DOHH2 (cell line): Measurements from ENCODE around the gene TCP1.
A peak's percentile ranks its signal among the peaks of the same experiment; 100 is the strongest.

Source experiments
- H3F3A ChIP-seq: fragments of 200-600 bp; sonication (generic), shearing (Covaris generic); 2 replicates; pipeline ENCODE4 v1.6.0; 2016; ENCODE audit warnings: antibody characterized with exemption, mild to moderate bottlenecking; ENCODE audit not compliant: control insufficient read depth, insufficient read depth
- H3K27ac ChIP-seq: fragments of 200-600 bp; sonication (generic); 2 replicates; pipeline ENCODE4 v1.5.1; 2014; ENCODE audit warnings: low read depth, mild to moderate bottlenecking, low read length, moderate library complexity
- H3K27me3 ChIP-seq: fragments of 200-600 bp; sonication (generic); 2 replicates; pipeline ENCODE4 v1.6.1; 2014; ENCODE audit warnings: mild to moderate bottlenecking, low read length, mixed read lengths; ENCODE audit not compliant: control insufficient read depth
- H3K36me3 ChIP-seq: fragments of 200-600 bp; sonication (generic); 2 replicates; pipeline ENCODE4 v1.6.1; 2014; ENCODE audit warnings: mild to moderate bottlenecking, low read length, moderate library complexity, mixed read lengths; ENCODE audit not compliant: control insufficient read depth
- H3K4me1 ChIP-seq: fragments of 200-600 bp; sonication (generic); 2 replicates; pipeline ENCODE4 v1.6.1; 2014; ENCODE audit warnings: mild to moderate bottlenecking, low read length, mixed read lengths; ENCODE audit not compliant: control insufficient read depth
- H3K4me2 ChIP-seq: fragments of 200-600 bp; sonication (generic); 2 replicates; pipeline ENCODE4 v1.6.0; 2014; ENCODE audit warnings: mild to moderate bottlenecking, low read length, moderate library complexity
- H3K4me3 ChIP-seq: fragments of 200-600 bp; sonication (generic); 2 replicates; pipeline ENCODE4 v1.5.1; 2014; ENCODE audit warnings: mild to moderate bottlenecking, low read length, mixed read lengths
- H3K79me2 ChIP-seq: fragments of 200-600 bp; sonication (generic); 2 replicates; pipeline ENCODE4 v1.6.1; 2014; ENCODE audit warnings: mild to moderate bottlenecking, low read length, mixed read lengths; ENCODE audit not compliant: control insufficient read depth
- H3K9me2 ChIP-seq: fragments of 200-600 bp; sonication (generic); replicated peaks from 2 replicates; pipeline ENCODE4 v1.6.1; 2014; ENCODE audit warnings: mild to moderate bottlenecking, low read length, mixed read lengths; ENCODE audit not compliant: control insufficient read depth
- H3K9me3 ChIP-seq: fragments of 200-600 bp; sonication (generic); 2 replicates; pipeline ENCODE4 v1.6.1; 2014; ENCODE audit warnings: antibody characterized with exemption, low read length, mixed read lengths; ENCODE audit not compliant: control insufficient read depth, insufficient read depth
- H4K20me1 ChIP-seq: fragments of 200-600 bp; sonication (generic); 2 replicates; pipeline ENCODE4 v1.6.0; 2014; ENCODE audit warnings: low read depth, mild to moderate bottlenecking, antibody characterized with exemption, low read length, moderate library complexity; ENCODE audit not compliant: control insufficient read depth, insufficient read depth
- EZH2phosphoT487 ChIP-seq: fragments of 200-600 bp; sonication (generic); IDR thresholded peaks from 2 replicates; pipeline ENCODE4 v1.6.1; 2017; ENCODE audit warnings: borderline replicate concordance, mild to moderate bottlenecking, antibody characterized with exemption, low read length, moderate library complexity, mixed read lengths
- TF ChIP-seq, protein P1 (sequence below): fragments of 200-600 bp; sonication (generic); IDR thresholded peaks from one replicate; pipeline ENCODE4 v1.5.1; 2014; ENCODE audit warnings: antibody characterized with exemption, mild to moderate bottlenecking, low read depth, low read length; ENCODE audit not compliant: poor library complexity, severe bottlenecking

TCP1 gene

DNA sequence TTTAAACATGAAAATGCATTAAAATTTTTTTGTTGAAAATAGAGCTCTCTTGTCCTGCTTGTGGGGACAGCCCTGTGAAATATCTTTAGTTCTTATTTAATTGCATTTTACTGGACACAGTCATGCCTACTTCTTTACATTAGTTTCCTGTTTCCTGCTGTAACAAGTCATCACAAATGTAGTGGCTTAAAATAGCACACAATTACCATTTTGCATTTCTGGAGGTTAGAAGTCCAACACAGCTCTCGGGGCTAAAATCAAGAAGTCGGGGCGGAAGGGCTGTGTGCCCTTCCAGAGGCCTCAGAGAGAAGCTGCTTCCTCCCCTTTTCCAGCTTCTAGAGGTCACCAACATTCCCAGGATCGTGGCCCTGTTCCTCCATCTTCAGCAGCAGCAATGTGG is 40.1 kb upstream of the TCP1 start:
- no peaks in the 10 kb centered on the region for H4K20me1 ChIP-seq
- H3K9me2 ChIP-seq: no peaks in the 10 kb centered on the region
- no peaks in the 10 kb centered on the region for H3K36me3 ChIP-seq
- no peaks in the 10 kb centered on the region for H3F3A ChIP-seq
- H3K27ac ChIP-seq: no peak overlapping the region
- peak overlapping the region; percentile 31 for H3K4me3 ChIP-seq
- peaks cover 43% of the 10 kb centered on the region for H3K4me1 ChIP-seq
- no peaks in the 10 kb centered on the region for H3K9me3 ChIP-seq
- TF ChIP-seq, protein P1, sequence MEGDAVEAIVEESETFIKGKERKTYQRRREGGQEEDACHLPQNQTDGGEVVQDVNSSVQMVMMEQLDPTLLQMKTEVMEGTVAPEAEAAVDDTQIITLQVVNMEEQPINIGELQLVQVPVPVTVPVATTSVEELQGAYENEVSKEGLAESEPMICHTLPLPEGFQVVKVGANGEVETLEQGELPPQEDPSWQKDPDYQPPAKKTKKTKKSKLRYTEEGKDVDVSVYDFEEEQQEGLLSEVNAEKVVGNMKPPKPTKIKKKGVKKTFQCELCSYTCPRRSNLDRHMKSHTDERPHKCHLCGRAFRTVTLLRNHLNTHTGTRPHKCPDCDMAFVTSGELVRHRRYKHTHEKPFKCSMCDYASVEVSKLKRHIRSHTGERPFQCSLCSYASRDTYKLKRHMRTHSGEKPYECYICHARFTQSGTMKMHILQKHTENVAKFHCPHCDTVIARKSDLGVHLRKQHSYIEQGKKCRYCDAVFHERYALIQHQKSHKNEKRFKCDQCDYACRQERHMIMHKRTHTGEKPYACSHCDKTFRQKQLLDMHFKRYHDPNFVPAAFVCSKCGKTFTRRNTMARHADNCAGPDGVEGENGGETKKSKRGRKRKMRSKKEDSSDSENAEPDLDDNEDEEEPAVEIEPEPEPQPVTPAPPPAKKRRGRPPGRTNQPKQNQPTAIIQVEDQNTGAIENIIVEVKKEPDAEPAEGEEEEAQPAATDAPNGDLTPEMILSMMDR: no peak
- no peak for TF ChIP-seq EZH2phosphoT487
- H3K27me3 ChIP-seq: no peaks in the 10 kb centered on the region
- H3K79me2 ChIP-seq: no peaks in the 10 kb centered on the region
- peak overlapping the region; percentile 54 for H3K4me2 ChIP-seq

DNA sequence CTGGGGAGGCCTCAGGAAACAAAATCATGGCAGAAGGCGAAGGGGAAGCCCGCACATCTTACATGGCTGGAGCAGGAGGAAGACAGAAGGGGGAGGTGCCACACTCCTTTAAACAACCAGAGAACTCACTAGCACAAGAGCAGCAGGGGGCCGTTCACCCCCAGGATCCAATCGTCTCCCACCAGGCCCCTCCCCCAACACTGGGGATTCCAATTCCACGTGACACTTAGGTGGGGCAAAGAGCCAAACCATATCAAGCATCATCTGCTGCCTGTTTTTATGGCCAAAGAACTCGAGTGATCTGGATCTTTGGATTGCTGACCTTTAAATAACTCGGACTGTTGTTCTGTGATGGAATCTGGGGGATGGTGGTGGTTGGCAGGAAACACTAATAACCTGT is 38.7 kb upstream of the TCP1 start:
- H3F3A ChIP-seq: no peaks in the 10 kb centered on the region
- no peak overlapping the region for H3K4me2 ChIP-seq
- H3K27ac ChIP-seq: no peak overlapping the region
- TF ChIP-seq, protein P1: no peak
- TF ChIP-seq EZH2phosphoT487: no peak
- no peaks in the 10 kb centered on the region for H3K27me3 ChIP-seq
- no peaks in the 10 kb centered on the region for H3K9me3 ChIP-seq
- no peak overlapping the region for H3K4me3 ChIP-seq
- no peaks in the 10 kb centered on the region for H3K36me3 ChIP-seq
- no peaks in the 10 kb centered on the region for H4K20me1 ChIP-seq
- H3K4me1 ChIP-seq: peaks cover 33% of the 10 kb centered on the region
- no peaks in the 10 kb centered on the region for H3K9me2 ChIP-seq
- no peaks in the 10 kb centered on the region for H3K79me2 ChIP-seq

DNA sequence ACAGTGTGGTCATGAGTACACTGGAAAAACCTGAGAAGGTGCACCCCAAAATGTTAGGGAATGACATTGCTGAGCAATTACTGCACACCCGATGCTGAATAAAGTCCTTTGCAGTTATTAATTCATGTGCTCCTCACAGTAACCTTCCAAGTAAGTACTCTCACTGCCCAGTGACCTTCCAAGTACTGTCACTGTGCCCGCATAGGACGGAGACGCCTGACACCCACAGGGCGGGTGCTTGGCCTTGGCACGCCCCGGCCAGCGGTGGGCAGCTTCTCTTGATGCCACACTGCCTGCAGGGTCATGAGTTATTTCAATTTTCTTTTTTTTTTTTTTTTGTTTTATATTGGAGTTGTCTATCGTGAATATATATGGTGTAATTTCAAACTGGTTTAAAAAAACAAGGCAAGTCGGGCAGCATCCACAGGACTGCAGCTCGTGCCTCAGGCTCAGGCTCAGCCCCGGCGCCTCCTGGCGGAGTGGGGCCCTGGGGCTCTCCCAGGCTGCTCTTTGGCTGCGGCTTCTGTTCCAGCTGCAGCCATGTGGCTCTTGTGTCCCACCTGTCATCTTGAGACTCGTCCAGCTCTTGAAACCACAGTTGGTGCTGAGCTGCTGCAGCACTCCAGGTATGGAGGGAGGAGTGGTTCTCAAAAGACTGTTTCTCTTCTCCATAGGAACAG is 37.7 kb upstream of the TCP1 start:
- no peaks in the 10 kb centered on the region for H3K9me3 ChIP-seq
- no peaks in the 10 kb centered on the region for H3K79me2 ChIP-seq
- no peak overlapping the region for H3K27ac ChIP-seq
- TF ChIP-seq EZH2phosphoT487: no peak
- TF ChIP-seq, protein P1: no peak
- no peaks in the 10 kb centered on the region for H3F3A ChIP-seq
- no peaks in the 10 kb centered on the region for H3K36me3 ChIP-seq
- H3K4me1 ChIP-seq: peaks cover 30% of the 10 kb centered on the region
- no peaks in the 10 kb centered on the region for H3K9me2 ChIP-seq
- no peak overlapping the region for H3K4me2 ChIP-seq
- H3K4me3 ChIP-seq: no peak overlapping the region
- no peaks in the 10 kb centered on the region for H4K20me1 ChIP-seq
- H3K27me3 ChIP-seq: no peaks in the 10 kb centered on the region
